ENCODE measurements around the gene ELP2.
"Not testable (repeated sequence)": the region's sequence is repeated elsewhere in the genome, so short reads cannot be mapped to it uniquely, and the experiment has no call there.

Gene ELP2

DNA sequence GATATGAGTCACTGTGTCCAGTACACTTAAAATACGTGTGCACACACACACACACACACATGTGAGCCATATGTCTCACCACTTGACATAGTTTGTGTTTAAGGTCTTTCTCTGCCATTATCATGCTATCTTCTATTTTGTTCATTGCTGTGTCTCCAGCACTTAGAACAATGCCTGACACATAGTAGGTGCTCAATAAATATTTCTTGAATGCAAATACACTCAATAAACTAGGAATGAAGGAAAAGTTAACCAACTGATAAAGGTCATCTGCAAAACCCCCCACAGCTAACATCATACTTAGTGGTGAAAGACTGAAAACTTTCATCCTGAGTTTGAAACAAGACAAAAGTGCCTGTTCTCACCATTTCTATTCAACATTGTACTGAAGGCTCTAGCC is 62.0 kb downstream of the ELP2 start:
- no peak for DNase-seq

- no peak for DNase-seq
These were observed 65.1 kb downstream of the ELP2 start for GRCh38 chr18:36194600-36195315.

- no peak for DNase-seq
These were observed 65.9 kb downstream of the ELP2 start for GRCh38 chr18:36195427-36196122.

GRCh38 chr18:36196238-36196995 is 66.7 kb downstream of the ELP2 start:
- no peak for DNase-seq

- DNase-seq: no peak
These were observed 67.9 kb downstream of the ELP2 start for GRCh38 chr18:36197511-36198166.

DNA sequence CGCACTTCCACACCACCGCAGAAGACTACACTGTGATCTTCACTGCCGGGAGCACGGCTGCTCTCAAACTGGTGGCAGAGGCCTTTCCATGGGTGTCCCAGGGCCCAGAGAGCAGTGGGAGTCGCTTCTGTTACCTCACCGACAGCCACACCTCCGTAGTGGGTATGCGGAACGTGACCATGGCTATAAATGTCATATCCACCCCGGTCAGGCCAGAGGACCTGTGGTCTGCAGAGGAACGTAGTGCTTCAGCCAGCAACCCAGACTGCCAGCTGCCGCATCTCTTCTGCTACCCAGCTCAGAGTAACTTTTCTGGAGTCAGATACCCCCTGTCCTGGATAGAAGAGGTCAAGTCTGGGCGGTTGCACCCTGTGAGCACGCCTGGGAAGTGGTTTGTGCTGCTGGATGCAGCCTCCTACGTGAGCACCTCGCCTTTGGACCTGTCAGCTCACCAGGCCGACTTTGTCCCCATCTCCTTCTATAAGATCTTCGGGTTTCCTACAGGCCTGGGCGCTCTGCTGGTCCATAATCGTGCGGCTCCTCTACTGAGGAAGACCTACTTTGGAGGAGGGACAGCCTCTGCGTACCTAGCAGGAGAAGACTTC is 70.1 kb downstream of the ELP2 start:
- DNase-seq: no peak

DNA sequence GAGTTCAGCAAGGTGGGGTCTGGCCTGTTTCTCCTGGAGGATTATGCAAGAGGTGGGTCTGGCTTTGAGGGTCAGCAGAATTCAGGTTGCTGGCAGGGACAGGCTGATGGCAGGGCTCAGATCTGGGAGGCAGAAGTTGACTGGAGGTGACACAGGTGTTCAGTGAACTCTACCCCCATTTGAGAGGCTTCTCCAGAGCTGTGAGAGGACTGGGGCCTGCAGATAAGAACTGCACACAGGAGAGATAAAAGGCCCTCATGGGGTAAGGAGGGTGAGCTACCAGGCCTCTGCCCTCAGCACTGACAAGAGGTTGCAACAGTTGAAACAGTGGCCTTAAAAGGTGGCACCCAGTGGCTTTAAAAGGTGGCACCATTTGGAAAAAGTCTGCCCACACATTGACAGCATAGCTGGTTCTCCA is 70.7 kb downstream of the ELP2 start:
- DNase-seq: no peak

DNA sequence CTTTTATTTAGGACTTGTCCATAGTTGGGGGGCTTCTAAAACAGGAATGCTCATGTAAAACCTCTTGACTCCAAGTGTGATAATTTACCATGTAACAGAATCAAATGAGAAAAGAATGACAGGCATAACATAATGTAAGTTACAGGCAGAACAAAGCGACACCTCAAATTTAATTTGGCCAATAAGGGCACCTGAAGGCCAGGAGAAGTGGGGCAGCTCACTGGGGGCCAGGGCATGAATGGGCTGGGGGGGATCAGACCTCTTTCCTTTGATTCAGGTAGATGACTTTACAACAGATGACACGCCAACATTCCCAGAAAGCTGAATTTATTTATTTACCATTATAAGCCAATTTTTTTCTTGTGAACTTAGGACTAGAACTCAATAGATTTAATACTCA is 72.1 kb downstream of the ELP2 start:
- no peak for DNase-seq

GRCh38 chr18:36203360-36203895 is 73.7 kb downstream of the ELP2 start:
- DNase-seq: no peak

DNA sequence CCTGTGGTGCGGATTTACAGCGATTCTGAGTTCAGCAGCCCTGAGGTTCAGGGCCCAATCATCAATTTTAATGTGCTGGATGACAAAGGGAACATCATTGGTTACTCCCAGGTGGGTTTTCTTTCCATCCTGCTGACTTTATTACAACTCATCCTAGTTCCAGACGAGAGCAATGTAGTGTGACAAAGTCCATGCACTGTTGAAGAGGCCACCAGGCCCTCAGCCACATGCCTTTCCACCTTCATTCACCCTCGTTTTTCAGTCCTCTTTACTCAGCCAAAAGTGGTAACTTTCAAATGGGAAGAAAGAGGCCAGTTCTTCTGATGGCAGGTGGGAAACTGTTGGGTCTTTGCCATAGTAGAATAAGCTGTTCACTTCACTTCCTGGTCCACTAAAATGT is 75.5 kb downstream of the ELP2 start:
- DNase-seq: no peak

- DNase-seq: no peak
These were observed 77.6 kb downstream of the ELP2 start for GRCh38 chr18:36207303-36207702.

- DNase-seq: not testable (repeated sequence)
These were observed 78.3 kb downstream of the ELP2 start for GRCh38 chr18:36207969-36208368.

GRCh38 chr18:36211612-36212065 is 81.9 kb downstream of the ELP2 start:
- no peak for DNase-seq

GRCh38 chr18:36212301-36213171 is 82.8 kb downstream of the ELP2 start:
- DNase-seq: no peak

- DNase-seq: no peak
These were observed 85.1 kb downstream of the ELP2 start for GRCh38 chr18:36214811-36215210.

GRCh38 chr18:36215577-36215976 is 85.9 kb downstream of the ELP2 start:
- no peak for DNase-seq

DNA sequence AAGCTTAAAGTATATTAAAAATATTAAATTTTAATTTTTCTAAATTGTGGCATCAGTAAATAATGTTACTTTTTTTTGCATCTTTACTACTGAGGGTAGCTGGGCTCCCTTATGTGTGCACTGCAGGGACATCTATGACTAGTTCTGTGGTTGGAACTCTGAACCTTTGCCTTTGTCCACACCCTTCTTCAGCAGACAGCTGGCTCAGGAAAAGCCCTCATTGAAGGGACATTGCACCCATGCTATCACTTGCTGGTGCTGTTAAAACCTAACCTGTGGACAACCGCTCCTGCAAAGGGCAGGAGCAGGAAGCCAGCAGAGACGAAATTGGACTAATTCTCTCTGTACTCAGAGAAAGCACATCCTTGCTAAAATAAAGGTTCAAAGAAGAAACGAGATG is 87.6 kb downstream of the ELP2 start:
- no peak for DNase-seq

DNA sequence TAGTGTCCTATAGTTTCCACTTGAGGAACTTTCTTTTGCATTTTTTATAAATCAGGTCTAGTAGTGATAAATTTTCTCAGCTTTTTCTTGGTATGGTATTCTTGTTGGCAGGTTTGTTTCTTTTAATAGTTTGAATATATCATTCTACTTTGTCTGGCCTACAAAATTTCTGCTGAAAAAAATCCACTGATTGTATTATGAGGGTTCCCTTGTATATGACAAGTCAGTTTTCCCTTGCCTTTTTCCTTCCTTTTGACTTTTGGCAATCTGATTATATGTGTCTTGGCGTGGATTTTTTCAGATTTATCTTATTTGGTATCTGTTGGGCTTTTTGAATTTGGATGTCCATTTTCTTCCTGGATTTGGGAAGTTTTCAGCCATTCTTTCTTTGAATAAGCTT is 99.5 kb downstream of the ELP2 start:
- DNase-seq: no peak

Measured in NCI-H2081 (cell line).